Fibroblast of skin of back (primary cell): ENCODE data around the gene ST8SIA4. TPM values are rescaled to one million over a fixed set of nuclear protein-coding genes. Genes with fewer than 3 reads are reported as not detected.

Source experiments
- DNase-seq: peaks from one replicate; pipeline ENCODE4 v3.0.0-alpha.2; 2013
- polyA plus RNA-seq, 2 experiments: library from polyadenylated mRNA; unstranded; fragments of 120-200 nt; gene quantifications; one replicate each; pipeline ENCODE4 v1.2.1, GENCODE V29; 2013; ENCODE audit not compliant: insufficient read length in 2 of 2

Gene ST8SIA4, protein sequence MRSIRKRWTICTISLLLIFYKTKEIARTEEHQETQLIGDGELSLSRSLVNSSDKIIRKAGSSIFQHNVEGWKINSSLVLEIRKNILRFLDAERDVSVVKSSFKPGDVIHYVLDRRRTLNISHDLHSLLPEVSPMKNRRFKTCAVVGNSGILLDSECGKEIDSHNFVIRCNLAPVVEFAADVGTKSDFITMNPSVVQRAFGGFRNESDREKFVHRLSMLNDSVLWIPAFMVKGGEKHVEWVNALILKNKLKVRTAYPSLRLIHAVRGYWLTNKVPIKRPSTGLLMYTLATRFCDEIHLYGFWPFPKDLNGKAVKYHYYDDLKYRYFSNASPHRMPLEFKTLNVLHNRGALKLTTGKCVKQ
- polyA plus RNA-seq (2013, experiment 1 of 2; ENCODE audit: insufficient read length), result 0.37 TPM
- polyA plus RNA-seq (2013, experiment 2 of 2; ENCODE audit: insufficient read length), result 0.66 TPM

DNA sequence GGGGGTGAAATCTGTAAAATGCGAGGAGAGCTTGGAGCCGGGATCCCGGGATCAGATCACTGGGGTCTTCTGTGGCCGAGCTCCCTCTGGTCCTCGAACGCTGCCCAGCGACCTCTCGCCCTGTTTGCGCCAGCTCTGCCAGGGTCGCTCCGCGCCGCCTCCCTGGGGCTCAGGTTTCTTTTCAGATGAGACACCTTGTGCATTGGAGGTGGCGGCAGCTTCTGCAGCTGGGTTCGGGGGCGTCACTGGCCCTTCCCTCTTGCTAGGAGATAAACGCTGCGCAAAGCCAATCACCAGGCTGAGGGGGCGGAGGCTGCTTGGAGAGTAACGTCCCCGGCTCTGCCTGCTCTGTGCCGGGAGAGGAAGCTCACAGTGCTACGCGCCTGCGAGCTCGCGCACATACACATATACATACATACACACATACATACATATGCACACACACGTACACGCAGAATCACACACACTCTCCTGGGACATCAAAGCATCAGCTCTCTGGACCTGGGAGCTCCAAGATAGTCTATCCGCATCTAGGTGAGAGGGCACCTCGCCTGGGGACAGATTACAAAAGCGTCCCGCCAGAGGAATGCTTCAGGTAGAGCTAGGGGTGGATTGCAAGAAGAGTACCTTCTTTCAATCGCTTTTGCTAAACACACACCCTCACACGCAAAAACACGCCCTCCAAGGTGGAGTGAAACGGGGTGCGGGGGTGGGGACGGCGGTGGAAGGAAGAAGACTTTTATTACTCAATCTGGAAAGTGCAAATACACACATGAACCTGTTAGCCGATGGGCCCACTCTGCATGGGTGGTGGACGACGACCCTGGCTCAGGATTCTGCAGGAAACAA lies at the start of gene ST8SIA4:
Gene ST8SIA4 (minus strand): TSS at position 244 of the 849 bp plus-strand sequence. CDS start 327 bp downstream, outside the sequence.
- DNase-seq, result peak; percentile 54

DNA sequence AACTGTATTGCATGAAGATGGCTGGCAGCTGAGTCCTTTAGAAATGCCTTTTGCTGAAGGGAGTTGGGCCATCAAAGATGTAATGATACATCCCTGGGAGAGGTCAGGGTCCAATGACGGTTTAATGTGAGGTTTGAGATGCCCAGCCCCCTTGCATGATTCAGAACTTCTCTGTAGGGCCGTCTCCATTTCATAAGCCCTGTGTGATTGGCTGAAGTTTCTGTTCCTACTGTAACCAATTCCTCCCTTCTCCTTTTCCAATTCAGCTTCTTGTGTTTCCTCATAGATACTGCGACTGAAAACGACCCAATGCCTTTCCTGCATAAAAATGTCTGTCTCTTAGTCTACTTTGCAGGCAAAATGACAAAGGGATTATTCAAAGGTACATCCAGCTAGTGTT lies 47.9 kb upstream of the ST8SIA4 start:
- DNase-seq, result no peak

DNA sequence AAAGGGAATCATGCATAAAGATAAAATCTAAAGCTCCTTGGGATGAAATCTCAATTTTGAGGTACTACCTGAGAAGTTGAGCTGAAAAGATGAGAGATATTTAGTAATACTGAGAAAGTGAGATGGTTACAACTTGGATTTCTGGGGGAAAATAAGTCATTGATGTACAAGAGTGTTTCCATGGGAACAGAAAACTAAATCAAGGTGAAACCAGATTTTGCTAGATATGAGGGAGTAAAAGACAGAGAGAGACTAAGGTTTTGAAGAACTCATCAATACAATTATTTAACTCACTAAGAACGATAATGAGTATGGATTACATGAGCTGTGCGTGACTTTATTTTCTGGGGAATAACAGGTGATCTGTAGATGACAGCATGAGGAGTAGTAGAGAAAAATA lies 10.2 kb upstream of the ST8SIA4 start:
- DNase-seq, result no peak

DNA sequence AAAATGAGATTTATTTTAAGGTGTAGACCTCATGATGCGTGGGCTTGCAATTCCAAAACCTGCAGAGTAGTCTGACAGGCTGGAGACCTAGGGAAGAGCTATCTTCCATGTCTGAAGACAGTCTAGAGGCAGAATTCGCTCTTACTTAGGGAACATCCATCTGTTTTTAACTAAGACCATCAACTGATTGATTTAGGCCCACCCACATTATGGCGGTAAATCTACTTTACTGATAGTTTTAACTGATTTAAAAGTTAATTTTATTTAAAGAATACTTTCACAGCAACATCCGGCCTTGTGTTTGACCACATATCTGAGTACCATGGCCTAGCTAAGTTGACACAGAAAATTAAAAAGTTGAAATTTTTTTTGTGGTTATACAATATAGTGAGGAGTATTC lies 6.0 kb upstream of the ST8SIA4 start:
- no peak for DNase-seq

DNA sequence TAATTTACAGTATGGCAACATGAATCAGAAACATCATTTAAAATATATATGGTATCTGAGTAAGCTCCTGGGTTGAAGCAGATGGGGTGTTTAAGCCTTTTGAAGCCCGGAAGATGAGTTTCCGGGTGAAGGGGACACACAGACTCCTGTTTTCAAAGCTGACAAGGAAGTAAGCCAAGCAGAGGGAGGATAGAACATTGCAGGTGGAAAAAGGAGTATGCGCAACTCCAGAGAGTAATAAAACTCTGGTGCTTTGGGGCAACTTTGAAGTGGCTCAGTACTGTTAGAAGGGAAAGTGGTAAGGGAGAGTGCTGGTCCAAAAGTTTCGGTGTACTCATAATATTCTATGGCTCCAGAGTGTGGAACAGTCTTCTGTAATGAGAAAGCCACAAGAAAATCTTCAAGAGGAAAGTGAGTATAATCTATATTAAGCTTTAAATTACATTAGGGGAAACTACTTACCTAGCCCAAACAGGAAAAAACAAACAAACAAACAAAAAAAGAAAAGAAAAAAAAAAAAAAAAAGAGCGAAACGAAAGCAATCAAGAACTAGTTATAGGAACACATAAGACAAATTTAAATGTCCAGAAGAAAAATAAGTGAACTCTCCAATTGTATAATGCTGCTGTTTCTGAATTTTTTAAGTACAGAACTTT lies 2.3 kb upstream of the ST8SIA4 start:
- no peak for DNase-seq

DNA sequence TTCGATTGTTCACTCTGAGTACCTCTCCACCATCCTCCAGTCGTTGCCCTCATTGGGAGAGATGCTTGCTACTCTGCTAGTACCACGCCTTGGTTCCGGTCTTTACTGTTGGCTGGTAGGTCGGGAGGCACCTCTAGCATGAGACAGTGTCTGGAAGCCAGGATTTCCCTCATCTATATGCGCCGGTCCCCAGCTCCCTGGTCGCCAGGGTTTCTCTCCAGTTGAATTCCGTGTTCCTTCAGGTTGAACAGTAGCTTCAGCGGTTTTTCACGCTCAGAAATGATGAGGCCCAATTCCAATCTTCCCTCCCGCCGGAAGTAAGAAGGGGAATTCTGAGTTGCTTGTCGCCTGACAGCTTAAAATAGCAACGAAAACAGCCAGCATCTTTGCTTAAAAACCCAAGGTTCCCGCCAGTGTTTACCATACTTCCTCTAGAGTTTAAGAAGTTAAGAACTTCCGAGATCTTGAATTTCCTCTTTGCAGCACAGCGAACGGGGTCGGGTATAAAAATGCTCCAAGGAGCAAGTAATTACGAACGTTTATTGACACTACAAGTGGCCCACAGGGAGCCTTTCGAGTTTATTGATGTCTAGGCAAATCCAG lies 1.3 kb upstream of the ST8SIA4 start:
- no peak for DNase-seq

DNA sequence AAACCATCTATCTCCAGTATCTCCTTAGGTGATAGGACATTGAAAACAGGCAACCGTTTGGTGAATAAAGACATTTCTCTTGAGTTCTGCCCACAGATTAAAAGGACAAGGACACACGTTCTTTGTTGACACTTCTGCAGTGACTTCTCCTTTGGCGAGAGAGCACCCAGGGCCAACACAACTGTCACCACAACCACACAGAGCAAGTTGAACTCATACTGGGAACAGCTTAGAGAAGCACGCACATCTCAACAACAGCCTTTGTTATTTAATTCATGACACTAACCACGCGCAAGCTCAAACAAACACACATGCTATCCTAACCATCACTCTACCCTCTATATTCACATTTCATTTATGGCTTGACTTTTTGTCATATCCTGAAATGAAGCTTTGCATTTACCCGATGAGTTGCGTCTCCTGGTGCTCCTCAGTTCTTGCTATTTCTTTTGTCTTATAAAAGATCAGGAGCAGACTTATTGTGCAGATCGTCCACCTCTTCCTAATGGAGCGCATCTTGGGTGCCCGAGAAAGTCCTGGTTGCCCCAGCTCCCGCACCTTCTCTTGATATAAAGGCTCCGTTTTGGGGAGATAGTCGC lies 543 bp downstream of the ST8SIA4 start:
- no peak for DNase-seq

DNA sequence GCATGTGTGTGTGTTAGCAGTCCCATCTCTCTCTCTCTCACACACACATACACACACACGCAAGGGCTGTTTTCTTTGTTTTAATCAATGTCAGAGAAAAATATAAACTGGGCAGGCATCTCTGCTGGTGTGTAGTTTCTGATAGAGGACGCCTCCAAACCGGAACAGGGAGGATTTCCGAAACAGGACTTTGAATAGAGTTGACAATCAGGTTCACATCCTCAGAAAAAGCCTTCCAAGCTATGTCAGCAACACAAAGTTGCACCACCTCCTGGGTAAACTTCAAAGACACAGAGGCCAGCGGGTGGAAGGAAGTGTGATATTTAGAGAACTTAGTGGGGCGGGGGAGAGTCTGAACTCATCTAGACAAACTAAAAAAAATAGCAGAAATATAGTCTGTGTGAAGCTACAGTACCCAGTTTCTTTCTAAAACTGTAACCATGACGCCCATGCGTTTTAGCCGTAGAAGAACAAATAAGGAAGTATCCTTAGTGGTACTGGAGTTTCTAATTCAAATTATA lies 1.2 kb downstream of the ST8SIA4 start:
- DNase-seq, result no peak

DNA sequence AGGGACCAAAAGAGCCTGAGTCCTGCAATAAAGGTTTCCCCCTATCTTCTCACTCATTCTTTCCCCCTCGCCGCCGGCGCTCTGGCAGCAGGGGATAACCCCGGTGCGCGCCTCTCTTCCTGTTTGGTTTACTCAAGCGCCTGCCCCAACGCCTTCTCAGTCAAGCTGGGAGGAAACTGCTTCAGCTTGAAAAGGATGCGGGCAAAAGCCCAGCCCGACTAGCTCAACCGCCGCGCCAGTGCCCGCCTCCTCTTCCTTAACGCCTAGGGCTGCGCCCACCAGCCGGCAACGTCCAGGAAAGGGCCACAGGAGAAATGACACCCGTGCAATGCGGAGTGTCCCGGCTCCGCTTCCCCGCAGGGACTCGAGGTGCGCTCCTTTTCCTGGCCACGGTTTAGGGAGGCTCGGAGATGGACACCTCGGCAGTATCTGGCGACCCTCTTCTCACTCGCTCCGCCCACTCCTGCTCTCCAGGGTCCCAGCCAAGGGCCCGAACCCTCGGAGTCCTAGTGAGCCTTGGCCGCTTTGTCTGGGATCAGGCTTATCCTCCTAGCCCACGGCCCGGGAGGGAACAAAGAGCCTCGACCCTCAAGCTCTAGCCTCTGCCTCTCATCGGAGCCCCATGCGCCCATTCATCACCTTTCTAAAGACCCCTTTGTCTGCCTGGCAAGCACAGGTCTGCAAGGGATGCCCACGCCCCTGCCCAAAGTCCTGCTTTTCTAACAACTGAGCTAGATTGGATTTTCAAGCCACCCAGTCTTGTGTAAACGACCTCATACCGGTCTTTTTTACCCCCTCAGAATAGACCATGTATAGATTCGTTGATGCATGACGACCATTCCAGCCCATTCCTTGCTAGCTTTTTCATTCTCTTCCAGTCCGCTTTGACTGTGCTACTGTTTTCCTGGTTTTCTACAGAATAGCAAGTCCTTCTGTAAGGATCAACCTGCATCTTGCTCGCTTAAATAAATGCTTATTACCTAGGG lies 2.0 kb downstream of the ST8SIA4 start:
- peak; percentile 54 for DNase-seq

DNA sequence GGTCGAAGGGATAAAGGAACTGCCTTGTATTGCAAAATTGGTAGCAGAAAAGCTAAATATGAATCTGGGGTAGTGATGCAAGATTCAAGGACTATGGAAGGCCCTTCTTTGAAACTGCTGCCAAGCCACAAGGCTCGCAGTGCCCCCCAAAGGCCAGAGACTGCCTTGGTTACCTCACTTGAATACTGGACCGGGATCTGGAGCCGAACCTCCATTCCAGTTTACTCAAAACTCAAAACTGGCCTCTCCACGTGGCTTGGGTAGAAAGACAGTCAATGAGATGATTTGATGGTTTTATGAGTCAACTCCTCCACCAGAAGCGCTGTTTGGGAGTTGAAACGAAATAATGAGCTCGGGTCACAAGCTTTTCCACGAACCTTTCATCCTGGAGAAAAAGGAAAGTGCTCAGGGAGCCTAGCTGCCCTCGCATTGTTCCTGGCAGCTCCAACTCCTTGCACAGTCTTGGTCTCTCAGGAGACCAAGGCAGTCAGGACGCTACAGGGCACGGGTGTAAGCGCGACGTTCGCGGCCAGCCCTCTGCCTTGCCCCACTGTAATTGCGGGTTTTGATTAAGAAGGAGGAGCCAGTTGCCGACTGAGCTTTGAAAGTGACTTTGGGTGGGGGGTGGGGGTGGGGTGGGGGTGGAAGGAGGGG lies 2.8 kb downstream of the ST8SIA4 start:
- DNase-seq, result peak; percentile 20

DNA sequence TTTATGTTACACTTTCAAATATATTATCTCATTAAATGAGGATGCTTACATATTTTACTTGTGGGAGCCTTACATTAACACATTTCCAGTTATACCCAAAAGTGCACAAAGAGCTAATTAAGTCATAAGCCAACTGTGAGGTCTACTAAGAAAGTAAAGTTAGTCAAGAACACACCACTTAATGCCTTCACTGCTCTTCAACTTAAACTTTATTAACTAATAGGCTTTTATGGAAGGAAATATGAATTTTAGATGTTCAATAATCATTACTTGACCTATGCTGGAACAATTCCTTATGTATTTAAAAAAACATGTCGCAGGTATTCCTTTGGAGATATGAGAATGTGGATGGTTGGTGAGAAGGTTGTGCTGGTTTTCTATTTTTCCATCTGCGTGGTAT lies 3.4 kb downstream of the ST8SIA4 start:
- no peak for DNase-seq

DNA sequence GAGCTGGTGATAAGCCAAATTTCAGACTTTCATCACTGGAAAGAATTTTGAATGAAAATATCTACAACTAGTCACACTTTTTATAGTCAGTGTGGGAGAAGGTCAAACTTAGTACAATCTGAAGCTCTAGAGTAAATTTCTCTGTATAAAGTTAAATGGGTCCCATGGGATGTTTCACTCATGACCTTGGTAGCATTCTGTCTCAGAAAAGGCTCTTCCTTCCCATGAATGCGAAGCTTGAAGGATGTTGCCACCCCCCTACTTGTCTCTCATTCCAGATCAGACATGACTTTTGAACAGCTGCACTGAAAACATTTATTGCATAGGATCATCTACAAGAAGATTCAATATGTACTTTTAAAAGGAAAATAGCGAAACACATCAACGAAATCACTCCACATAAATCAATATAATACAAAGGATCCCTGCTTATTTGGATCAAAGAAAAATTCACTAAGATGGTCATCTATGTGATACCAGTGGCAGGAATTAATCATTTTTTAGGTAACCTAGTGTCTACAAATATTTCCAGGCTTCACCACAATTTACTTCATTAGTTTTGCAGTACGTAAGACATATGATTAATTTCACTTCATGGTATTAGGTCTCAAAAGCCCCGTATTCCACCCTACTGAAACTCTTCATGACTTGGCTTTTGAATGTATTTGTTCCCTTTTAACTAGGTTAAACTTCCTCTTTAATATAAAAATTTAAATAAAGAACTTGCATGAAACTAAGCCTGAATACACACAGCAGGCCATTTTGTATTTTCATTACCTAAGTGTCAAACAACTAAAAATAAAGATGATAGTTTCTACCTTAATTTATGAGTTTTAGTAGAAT lies 4.4 kb downstream of the ST8SIA4 start:
- no peak for DNase-seq

DNA sequence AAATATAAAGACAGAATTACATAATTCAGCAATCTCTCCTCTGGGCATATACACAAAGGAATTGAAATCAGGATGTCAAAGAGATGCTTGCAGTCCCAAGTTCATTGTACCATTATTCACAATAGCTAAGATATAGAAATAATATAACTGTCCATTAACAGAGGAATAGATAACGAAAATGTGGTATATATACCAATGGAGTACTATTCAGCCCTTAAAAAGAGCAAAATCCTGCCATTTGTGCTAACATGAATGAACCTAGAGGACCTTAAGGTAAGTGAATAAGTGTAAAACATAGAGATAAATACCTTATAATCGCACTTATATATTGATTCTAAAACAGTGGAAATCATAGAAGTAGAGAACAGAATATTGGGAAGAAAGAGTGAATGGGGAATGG lies 7.0 kb downstream of the ST8SIA4 start:
- no peak for DNase-seq

DNA sequence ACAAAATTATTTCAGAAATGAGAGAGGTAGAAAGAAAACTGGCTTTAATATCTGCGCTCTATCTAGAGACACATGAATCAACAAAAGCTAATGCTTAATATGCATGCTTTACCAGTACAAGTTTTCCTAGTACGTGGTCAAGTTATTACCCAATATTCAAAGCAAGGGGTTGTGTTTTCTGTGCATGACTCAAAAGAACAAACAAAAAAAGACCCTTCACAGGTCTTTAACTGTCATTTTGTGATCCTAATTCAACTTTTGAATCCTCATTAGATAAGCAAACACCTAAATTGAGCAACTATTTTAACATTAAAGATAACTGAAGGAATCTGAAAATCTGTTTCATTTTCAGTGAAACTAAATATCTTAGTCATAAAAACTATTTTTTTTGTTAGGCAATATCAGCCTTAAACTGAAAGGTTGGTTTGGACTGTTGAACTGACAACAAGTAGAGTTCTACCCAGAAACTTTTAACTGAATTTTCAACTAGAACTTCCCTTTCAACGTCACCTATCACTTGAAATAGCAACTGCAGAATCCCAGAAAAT lies 12.5 kb downstream of the ST8SIA4 start:
- DNase-seq, result no peak

DNA sequence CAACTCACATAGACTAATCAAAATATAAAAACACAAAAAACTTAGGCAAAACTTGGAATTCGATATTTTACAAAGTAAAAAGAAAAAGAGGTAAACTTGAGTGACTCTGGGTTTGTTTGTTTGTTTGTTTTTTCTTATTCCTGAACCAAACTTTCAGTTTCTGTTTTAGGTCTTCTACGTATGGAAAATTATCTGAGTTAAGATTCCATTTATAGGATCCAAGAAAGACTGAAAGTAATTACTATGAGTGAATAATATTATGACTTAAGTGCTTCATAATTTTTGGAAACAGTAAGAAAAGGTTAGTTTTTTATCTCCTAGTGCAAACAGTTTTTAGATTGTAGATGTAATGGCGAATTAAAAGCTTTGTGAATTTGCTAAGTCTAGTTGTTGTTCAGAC lies 13.2 kb downstream of the ST8SIA4 start:
- no peak for DNase-seq

DNA sequence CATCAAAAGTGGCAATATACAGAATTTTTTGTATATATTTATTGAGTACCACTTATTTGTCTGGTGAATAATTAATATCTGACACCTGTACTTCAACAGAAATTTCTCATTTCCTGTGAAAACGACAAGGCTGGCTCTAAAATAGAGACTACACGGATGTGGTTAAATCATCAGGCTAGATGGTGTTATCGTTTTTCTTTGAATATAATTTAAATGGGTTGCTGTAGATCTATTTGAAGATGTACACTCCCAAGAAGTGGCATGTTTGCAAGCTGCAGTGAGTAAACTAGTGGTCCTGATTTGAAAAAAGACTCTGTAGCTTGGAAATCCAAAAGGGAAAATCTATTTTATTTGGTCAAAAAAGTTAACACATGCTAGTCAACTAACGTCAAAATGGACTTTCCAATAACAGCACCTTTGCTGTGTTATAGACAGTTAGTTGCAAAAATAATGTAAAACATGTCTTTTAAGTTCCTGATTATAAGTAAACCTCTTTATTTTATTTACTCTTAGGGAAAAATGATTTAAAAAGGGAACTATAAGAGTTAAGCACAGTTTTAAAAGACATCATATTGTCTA lies 13.8 kb downstream of the ST8SIA4 start:
- no peak for DNase-seq

DNA sequence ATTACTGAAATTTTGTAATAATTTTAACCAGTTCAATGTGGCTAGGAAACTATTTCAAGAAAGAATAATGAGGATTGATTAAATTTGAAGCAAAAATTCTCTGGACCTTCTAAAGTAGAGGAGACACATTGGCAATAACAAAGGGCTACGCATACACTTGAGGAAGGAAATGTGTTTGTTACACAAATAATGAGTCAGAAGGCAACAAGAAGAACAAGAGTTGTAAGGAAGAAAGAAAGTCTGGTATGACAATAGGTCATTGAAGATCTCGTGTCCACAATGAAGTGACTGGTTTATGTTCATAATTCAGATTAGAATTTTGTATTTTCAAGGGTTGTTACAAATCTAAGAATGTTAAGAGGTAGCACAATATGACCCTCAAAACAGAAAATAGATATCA lies 25.8 kb downstream of the ST8SIA4 start:
- no peak for DNase-seq

DNA sequence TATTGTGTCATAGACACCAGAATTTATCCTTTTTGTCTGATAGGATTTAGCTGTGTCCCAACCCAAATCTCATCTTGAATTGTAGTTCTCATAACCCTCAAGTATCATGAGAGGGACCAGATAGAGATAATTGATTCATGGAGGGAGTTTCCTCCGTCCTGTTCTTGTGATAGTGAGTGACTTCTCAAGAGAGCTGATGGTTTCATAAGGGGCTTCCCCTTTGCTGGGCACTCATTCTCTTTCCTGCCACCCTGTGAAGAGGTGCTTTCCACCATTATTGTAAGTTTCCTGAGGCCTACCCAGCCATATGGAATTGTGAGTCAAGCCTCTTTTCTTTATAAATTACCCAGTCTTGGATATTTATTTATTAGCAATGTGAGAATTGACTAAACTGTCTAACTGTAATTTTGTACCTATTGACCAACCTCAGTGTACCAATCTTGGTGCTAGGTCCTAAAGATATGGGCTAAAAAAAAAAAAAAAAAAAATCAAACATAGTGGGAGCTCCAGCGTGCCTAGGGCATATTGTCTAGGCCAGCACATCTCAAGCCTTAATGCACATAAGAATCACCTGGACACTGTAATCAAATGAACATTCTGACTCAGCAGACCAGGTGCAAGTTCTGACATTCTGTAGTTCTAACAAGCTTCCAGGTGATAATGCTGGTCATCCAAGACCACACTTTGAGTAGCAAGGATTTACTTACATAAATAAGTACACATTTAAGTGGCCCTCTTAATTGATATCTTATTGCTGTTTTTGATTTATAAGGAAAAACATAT lies 30.5 kb downstream of the ST8SIA4 start:
- no peak for DNase-seq
